Tibial nerve (tissue), 4 donors: ENCODE measurements around the gene LRRC70. TPM values are rescaled to one million over a fixed set of nuclear protein-coding genes. Genes with fewer than 3 reads are reported as not detected.
"Not testable (repeated sequence)": the region's sequence is repeated elsewhere in the genome, so short reads cannot be mapped to it uniquely, and the experiment has no call there.

Source experiments
- DNase-seq, 2 donors: peaks; one replicate each; pipeline ENCODE4 v3.0.0-alpha.2; 2019; ENCODE audit warnings: low spot score in 2 of 2
- H3K27ac ChIP-seq, 4 donors: fragments of 200-600 bp; sonication (generic) in 3 of 4; one replicate each; pipeline ENCODE4 v1.5.1; 2017 to 2019; ENCODE audit warnings: mild to moderate bottlenecking in 1 of 4
- H3K27me3 ChIP-seq, 2 donors: fragments of 200-600 bp; sonication (generic) in 1 of 2; one replicate each; pipeline versions ENCODE4 v1.5.1 to v1.6.0; 2017 to 2019
- H3K36me3 ChIP-seq, 3 donors: fragments of 200-600 bp; sonication (generic); one replicate each; pipeline ENCODE4 v1.5.1; 2018 to 2019
- H3K4me1 ChIP-seq, 4 donors: fragments of 200-600 bp; sonication (generic) in 3 of 4; one replicate each; pipeline ENCODE4 v1.5.1; 2017 to 2019
- H3K4me3 ChIP-seq, 4 donors: fragments of 200-600 bp; sonication (generic) in 3 of 4; one replicate each; pipeline ENCODE4 v1.5.1; 2017 to 2019; ENCODE audit warnings: mild to moderate bottlenecking in 1 of 4, moderate library complexity in 1 of 4
- H3K9me3 ChIP-seq, 4 donors: fragments of 200-600 bp; sonication (generic) in 3 of 4; one replicate each; pipeline ENCODE4 v1.5.1; 2017 to 2019
- CTCF ChIP-seq, 5 experiments: fragments of 200-600 bp in 3 of 5; fragments of 450-650 bp in 2 of 5; sonication (generic) in 3 of 5; IDR thresholded peaks; one replicate each; pipeline ENCODE4 v1.5.1; 2016 to 2019; ENCODE audit warnings: antibody characterized with exemption in 5 of 5, mild to moderate bottlenecking in 3 of 5, moderate library complexity in 2 of 5
- EP300 ChIP-seq, 2 donors: sonication (generic); formaldehyde crosslinking; IDR thresholded peaks; one replicate each; pipeline ENCODE4 v1.6.1; 2017; ENCODE audit warnings: antibody characterized with exemption in 2 of 2, mild to moderate bottlenecking in 1 of 2
- POLR2A ChIP-seq, 2 donors: fragments of 450-650 bp; IDR thresholded peaks; one replicate each; pipeline ENCODE4 v1.6.1; 2017; ENCODE audit warnings: antibody characterized with exemption in 2 of 2, mild to moderate bottlenecking in 2 of 2, moderate library complexity in 2 of 2
- WGBS, 2 donors: methylation state at CpG; one replicate each; pipeline ENCODE4 v1.1.5; 2018; 5-methylcytosine and 5-hydroxymethylcytosine counted together
- total RNA-seq, 4 donors: library from RNA; depleted of rRNA; stranded (reverse); fragments of >200 nt; gene quantifications; one replicate each; pipeline ENCODE4 v1.1.0, GENCODE V29; 2016

The LRRC70 gene
- total RNA-seq, 4 donors from 2014 or later = 4.6 to 7.5 (median 5.7) TPM

DNA sequence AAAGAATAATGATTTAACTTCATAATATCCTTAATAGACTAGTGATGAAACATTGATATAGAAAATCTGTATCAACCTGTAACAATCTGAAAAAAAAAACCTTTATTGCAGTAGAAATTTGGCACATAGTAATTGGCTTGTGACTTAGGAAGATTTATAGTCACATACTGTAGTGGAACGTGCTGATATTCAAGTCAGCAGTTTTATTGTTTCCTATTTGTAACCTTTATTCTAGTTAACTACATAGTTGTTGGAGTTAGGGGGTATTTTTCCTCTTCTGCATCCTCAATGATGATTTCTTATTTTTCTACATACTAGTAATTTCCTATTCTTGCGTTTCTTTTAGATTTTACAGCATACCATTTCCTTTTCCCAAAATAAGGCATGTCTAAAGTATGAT lies 14.5 kb upstream of the LRRC70 start:
- no peak for TF ChIP-seq CTCF (IDR thresholded peaks at IDR 0.05)
- no peak for TF ChIP-seq EP300 (IDR thresholded peaks at IDR 0.05)
- TF ChIP-seq POLR2A (IDR thresholded peaks at IDR 0.05) = no peak
- Histone ChIP-seq H3K4me3 (no peak overlapping the region), H3K27me3 (no peaks in the 10 kb centered on the region), H3K4me1 (no peaks in the 10 kb centered on the region), H3K27ac (no peak overlapping the region), H3K36me3 (peaks cover 0 to 76% (median 4%) of the 10 kb centered on the region in 3 donors), H3K9me3 (peaks cover 0 to 26% (median 4%) of the 10 kb centered on the region in 4 donors)
- no peak for DNase-seq
- WGBS, 2 donors = 57 to 62% methylated on average over 2 of the region's 2 CpGs

GRCh38 chr5:62565740-62566139 lies 12.9 kb upstream of the LRRC70 start:
- H3K4me3 ChIP-seq, H3K27me3 ChIP-seq, DNase-seq, H3K27ac ChIP-seq, H3K4me1 ChIP-seq: not testable (repeated sequence)
- Histone ChIP-seq H3K9me3 (peaks cover 0 to 26% (median 4%) of the 10 kb centered on the region in 4 donors), H3K36me3 (peaks cover 0 to 63% (median 5%) of the 10 kb centered on the region in 3 donors)
- WGBS, 2 donors = 65 to 67% methylated on average over 3 of the region's 3 CpGs

DNA sequence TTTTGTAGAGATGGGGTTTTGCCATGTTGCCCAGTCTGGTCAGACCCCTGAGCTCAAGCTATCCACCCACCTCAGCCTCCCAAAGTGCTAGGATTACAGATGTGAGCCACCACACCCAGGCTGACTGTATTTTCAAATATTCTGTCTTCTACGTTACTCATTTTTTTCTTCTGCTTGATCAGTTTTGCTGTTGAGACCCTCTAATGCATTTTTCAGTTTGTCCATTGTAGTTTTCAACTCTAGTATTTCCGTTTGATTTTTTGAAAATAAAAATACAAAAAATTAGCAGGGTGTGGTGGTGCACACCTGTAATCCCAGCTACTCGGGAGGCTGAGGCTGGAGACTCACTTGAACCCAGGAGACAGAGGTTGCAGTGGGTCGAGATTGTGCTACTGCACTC lies 10.5 kb upstream of the LRRC70 start:
- TF ChIP-seq POLR2A (IDR thresholded peaks at IDR 0.05) (no peak), CTCF (IDR thresholded peaks at IDR 0.05) (no peak), EP300 (IDR thresholded peaks at IDR 0.05) (no peak)
- no peak for DNase-seq
- WGBS, 2 donors = 98% methylated on average over 4 of the region's 4 CpGs
- H3K4me1 ChIP-seq = no peaks in the 10 kb centered on the region
- no peak overlapping the region for H3K4me3 ChIP-seq
- peaks cover 0 to 45% (median 5%) of the 10 kb centered on the region in 3 donors for H3K36me3 ChIP-seq
- peaks cover 0 to 26% (median 4%) of the 10 kb centered on the region in 4 donors for H3K9me3 ChIP-seq
- H3K27me3 ChIP-seq = no peaks in the 10 kb centered on the region
- no peak overlapping the region for H3K27ac ChIP-seq

GRCh38 chr5:62568800-62569432 lies 9.7 kb upstream of the LRRC70 start:
- no peak overlapping the region for H3K4me3 ChIP-seq
- no peaks in the 10 kb centered on the region for H3K4me1 ChIP-seq
- peaks cover 0 to 26% (median 4%) of the 10 kb centered on the region in 4 donors for H3K9me3 ChIP-seq
- WGBS, 2 donors = 94 to 98% methylated on average over 2 of the region's 2 CpGs
- peaks cover 0 to 45% (median 5%) of the 10 kb centered on the region in 3 donors for H3K36me3 ChIP-seq
- no peak for TF ChIP-seq CTCF (IDR thresholded peaks at IDR 0.05)
- no peak for TF ChIP-seq EP300 (IDR thresholded peaks at IDR 0.05)
- TF ChIP-seq POLR2A (IDR thresholded peaks at IDR 0.05) = no peak
- no peak overlapping the region for H3K27ac ChIP-seq
- no peaks in the 10 kb centered on the region for H3K27me3 ChIP-seq
- no peak for DNase-seq

GRCh38 chr5:62569470-62569869 lies 9.1 kb upstream of the LRRC70 start:
- no peak overlapping the region for H3K4me3 ChIP-seq
- H3K27me3 ChIP-seq = no peaks in the 10 kb centered on the region
- no peaks in the 10 kb centered on the region for H3K4me1 ChIP-seq
- peaks cover 0 to 26% (median 4%) of the 10 kb centered on the region in 4 donors for H3K9me3 ChIP-seq
- H3K36me3 ChIP-seq = peaks cover 0 to 45% (median 5%) of the 10 kb centered on the region in 3 donors
- DNase-seq = no peak
- TF ChIP-seq EP300 (IDR thresholded peaks at IDR 0.05) (no peak), CTCF (IDR thresholded peaks at IDR 0.05) (no peak), POLR2A (IDR thresholded peaks at IDR 0.05) (no peak)
- no peak overlapping the region for H3K27ac ChIP-seq
- WGBS, 2 donors = 71 to 83% methylated on average over 1 of the region's 1 CpG
